Measurements from ENCODE around the gene QRFP.

The QRFP gene

GRCh38 chr9:130919559-130920145, 23.0 kb upstream of the QRFP start:
- TF ChIP-seq, protein P1, sequence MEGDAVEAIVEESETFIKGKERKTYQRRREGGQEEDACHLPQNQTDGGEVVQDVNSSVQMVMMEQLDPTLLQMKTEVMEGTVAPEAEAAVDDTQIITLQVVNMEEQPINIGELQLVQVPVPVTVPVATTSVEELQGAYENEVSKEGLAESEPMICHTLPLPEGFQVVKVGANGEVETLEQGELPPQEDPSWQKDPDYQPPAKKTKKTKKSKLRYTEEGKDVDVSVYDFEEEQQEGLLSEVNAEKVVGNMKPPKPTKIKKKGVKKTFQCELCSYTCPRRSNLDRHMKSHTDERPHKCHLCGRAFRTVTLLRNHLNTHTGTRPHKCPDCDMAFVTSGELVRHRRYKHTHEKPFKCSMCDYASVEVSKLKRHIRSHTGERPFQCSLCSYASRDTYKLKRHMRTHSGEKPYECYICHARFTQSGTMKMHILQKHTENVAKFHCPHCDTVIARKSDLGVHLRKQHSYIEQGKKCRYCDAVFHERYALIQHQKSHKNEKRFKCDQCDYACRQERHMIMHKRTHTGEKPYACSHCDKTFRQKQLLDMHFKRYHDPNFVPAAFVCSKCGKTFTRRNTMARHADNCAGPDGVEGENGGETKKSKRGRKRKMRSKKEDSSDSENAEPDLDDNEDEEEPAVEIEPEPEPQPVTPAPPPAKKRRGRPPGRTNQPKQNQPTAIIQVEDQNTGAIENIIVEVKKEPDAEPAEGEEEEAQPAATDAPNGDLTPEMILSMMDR (IDR thresholded peaks at IDR 0.05; ENCODE audit: low read length), result no peak
- TF ChIP-seq EZH2 (optimal IDR thresholded peaks at IDR 0.05; ENCODE audit: low read depth, low read length) (no peak), EZH2phosphoT487 (IDR thresholded peaks at IDR 0.05; ENCODE audit: low read length) (no peak)

GRCh38 chr9:130918826-130919558, 22.4 kb upstream of the QRFP start:
- no peaks in the 10 kb centered on the region for H4K20me1 ChIP-seq (ENCODE audit: insufficient read depth, low read length)
- H3K9me2 ChIP-seq (replicated peaks; ENCODE audit: insufficient read depth, low read length), result no peaks in the 10 kb centered on the region
- TF ChIP-seq, protein P1 (IDR thresholded peaks at IDR 0.05; ENCODE audit: low read length), result no peak
- TF ChIP-seq EZH2phosphoT487 (IDR thresholded peaks at IDR 0.05; ENCODE audit: low read length) (no peak), EZH2 (optimal IDR thresholded peaks at IDR 0.05; ENCODE audit: low read depth, low read length) (no peak)
- H3K4me3 ChIP-seq (ENCODE audit: low read length), result no peak overlapping the region
- DNase-seq, result no peak
- H3K4me2 ChIP-seq (ENCODE audit: low read depth, low read length), result no peak overlapping the region
- no peaks in the 10 kb centered on the region for H3K79me2 ChIP-seq (ENCODE audit: low read length)
- peaks cover 100% of the 10 kb centered on the region for H3K27me3 ChIP-seq (replicated peaks; ENCODE audit: insufficient read depth, low read length)
- H2AFZ ChIP-seq (ENCODE audit: low read length), result no peak overlapping the region
- H3K9ac ChIP-seq (ENCODE audit: low read length), result no peak overlapping the region
- H3K9me3 ChIP-seq (replicated peaks; ENCODE audit: insufficient read depth, low read length), result no peaks in the 10 kb centered on the region
- H3K4me1 ChIP-seq (ENCODE audit: low read length), result no peaks in the 10 kb centered on the region
- no peaks in the 10 kb centered on the region for H3F3A ChIP-seq (ENCODE audit: insufficient read depth, low read length)
- no peaks in the 10 kb centered on the region for H3K36me3 ChIP-seq (replicated peaks; ENCODE audit: insufficient read depth, low read length)
- H3K27ac ChIP-seq (ENCODE audit: low read length), result no peak overlapping the region

More at GRCh38 chr9:130919559-130920145, 23.0 kb upstream of the QRFP start:
- Histone ChIP-seq H3K27me3 (replicated peaks; ENCODE audit: insufficient read depth, low read length) (peaks cover 100% of the 10 kb centered on the region), H2AFZ (ENCODE audit: low read length) (no peak overlapping the region), H3F3A (ENCODE audit: insufficient read depth, low read length) (no peaks in the 10 kb centered on the region), H3K9me2 (replicated peaks; ENCODE audit: insufficient read depth, low read length) (no peaks in the 10 kb centered on the region), H3K4me3 (ENCODE audit: low read length) (no peak overlapping the region), H3K36me3 (replicated peaks; ENCODE audit: insufficient read depth, low read length) (no peaks in the 10 kb centered on the region), H3K4me2 (ENCODE audit: low read depth, low read length) (no peak overlapping the region), H3K4me1 (ENCODE audit: low read length) (no peaks in the 10 kb centered on the region), H3K79me2 (ENCODE audit: low read length) (no peaks in the 10 kb centered on the region), H3K27ac (ENCODE audit: low read length) (no peak overlapping the region), H3K9me3 (replicated peaks; ENCODE audit: insufficient read depth, low read length) (no peaks in the 10 kb centered on the region), H4K20me1 (ENCODE audit: insufficient read depth, low read length) (no peaks in the 10 kb centered on the region), H3K9ac (ENCODE audit: low read length) (no peak overlapping the region)
- no peak for DNase-seq

GRCh38 chr9:130918101-130918825, 21.7 kb upstream of the QRFP start:
- TF ChIP-seq EZH2phosphoT487 (IDR thresholded peaks at IDR 0.05; ENCODE audit: low read length) (no peak), EZH2 (optimal IDR thresholded peaks at IDR 0.05; ENCODE audit: low read depth, low read length) (no peak)
- TF ChIP-seq, protein P1 (IDR thresholded peaks at IDR 0.05; ENCODE audit: low read length), result no peak
- H3K27ac ChIP-seq (ENCODE audit: low read length), result no peak overlapping the region
- H3K4me1 ChIP-seq (ENCODE audit: low read length), result no peaks in the 10 kb centered on the region
- H3K36me3 ChIP-seq (replicated peaks; ENCODE audit: insufficient read depth, low read length), result no peaks in the 10 kb centered on the region
- H3K4me3 ChIP-seq (ENCODE audit: low read length), result no peak overlapping the region
- H3K9me2 ChIP-seq (replicated peaks; ENCODE audit: insufficient read depth, low read length), result no peaks in the 10 kb centered on the region
- no peaks in the 10 kb centered on the region for H3F3A ChIP-seq (ENCODE audit: insufficient read depth, low read length)
- no peak for DNase-seq
- no peaks in the 10 kb centered on the region for H4K20me1 ChIP-seq (ENCODE audit: insufficient read depth, low read length)
- H2AFZ ChIP-seq (ENCODE audit: low read length), result no peak overlapping the region
- no peak overlapping the region for H3K9ac ChIP-seq (ENCODE audit: low read length)
- no peaks in the 10 kb centered on the region for H3K79me2 ChIP-seq (ENCODE audit: low read length)
- no peaks in the 10 kb centered on the region for H3K9me3 ChIP-seq (replicated peaks; ENCODE audit: insufficient read depth, low read length)
- H3K4me2 ChIP-seq (ENCODE audit: low read depth, low read length), result no peak overlapping the region
- peaks cover 100% of the 10 kb centered on the region for H3K27me3 ChIP-seq (replicated peaks; ENCODE audit: insufficient read depth, low read length)
